Measurements from ENCODE around the gene CEP104. TPM values are rescaled to one million over a fixed set of nuclear protein-coding genes. Genes with fewer than 3 reads are reported as not detected.

CEP104 gene
- total and polyA plus RNA-seq, 10 of the 15 experiments (the other 5 are each of a cell fraction or from before 2014, with no cell fraction given): 7.2 to 34.8 (median 19.3) TPM

DNA sequence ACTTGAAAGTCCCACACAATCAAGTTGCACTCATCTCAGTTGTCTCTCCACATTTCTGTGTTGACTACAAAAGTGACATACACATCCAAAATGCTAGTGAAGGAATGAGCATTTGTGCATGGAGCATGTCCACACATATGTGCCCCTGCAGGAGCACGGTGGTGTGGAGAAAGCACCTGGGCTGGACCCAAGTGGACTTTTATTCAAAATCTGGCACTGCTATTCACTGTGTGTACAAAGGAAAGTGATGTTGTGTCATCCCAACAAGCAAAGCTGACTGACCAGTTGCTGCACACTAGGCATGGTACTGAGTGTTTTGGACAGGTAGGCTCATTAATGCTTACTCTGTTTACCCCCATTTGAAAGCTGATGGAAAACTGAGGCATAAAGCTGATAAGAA is 19.3 kb downstream of the CEP104 start:
- POLR2A ChIA-PET: no interaction called here
- WGBS (ENCODE audit: insufficient coverage, insufficient replicate concordance, low lambda C conversion rate, missing lambda C conversion rate): 100% methylated on average over 1 of the region's 1 CpG
- Histone ChIP-seq H4K20me1 (ENCODE audit: control insufficient read depth, insufficient read depth) (no peaks in the 10 kb centered on the region), H3K9ac (ENCODE audit: control insufficient read depth, insufficient read depth, low read length) (no peak overlapping the region), H3K4me3 (no peak overlapping the region), H3K27me3 (replicated peaks in 1 of 2; ENCODE audit: control insufficient read depth in 2 of 2, insufficient read depth in 2 of 2, low read length in 1 of 2) (no peaks in the 10 kb centered on the region), H3K36me3 (ENCODE audit: control insufficient read depth in 2 of 2, insufficient read depth in 2 of 2, low read length in 1 of 2) (peaks cover 0 to 15% of the 10 kb centered on the region in 2 experiments; a peak in 3 of 4 replicates), H3K4me1 (ENCODE audit: control insufficient read depth, insufficient read depth, low read length) (no peaks in the 10 kb centered on the region), H3K4me2 (ENCODE audit: control insufficient read depth, insufficient read depth) (no peak overlapping the region), H3K79me2 (ENCODE audit: control insufficient read depth, insufficient read depth, low read length) (no peaks in the 10 kb centered on the region), H3K27ac (ENCODE audit: control insufficient read depth, insufficient read depth) (no peak overlapping the region), H2AFZ (ENCODE audit: control insufficient read depth, low read depth, low read length) (no peak overlapping the region), H3K9me3 (replicated peaks; ENCODE audit: control insufficient read depth, insufficient read depth, low read length) (peaks cover 9% of the 10 kb centered on the region; the same call in 2 of the 3 replicates)
- FAIRE-seq (no peak), DNase-seq (ENCODE audit: low read depth, low spot score) (no peak), ATAC-seq (no peak)
- intact Hi-C loops (cut with micrococcal nuclease; ENCODE audit: unreplicated experiment): no loop called here
- TF ChIP-seq FOS (IDR thresholded peaks at IDR 0.05; ENCODE audit: borderline replicate concordance, extremely low read depth, insufficient read length) (no peak), YY1 (IDR thresholded peaks at IDR 0.05; ENCODE audit: low read depth, low read length) (no peak), NFXL1 (IDR thresholded peaks at IDR 0.05; ENCODE audit: borderline replicate concordance) (no peak), SRF (IDR thresholded peaks at IDR 0.05; ENCODE audit: low read depth in 2 of 2, low read length in 2 of 2) (no peak), EED (IDR thresholded peaks at IDR 0.05; ENCODE audit: low read depth) (no peak), RCOR1 (conservative IDR thresholded peaks at IDR 0.05; ENCODE audit: low read depth, low read length) (no peak), HDAC2 (IDR thresholded peaks at IDR 0.05) (no peak), RUNX3 (IDR thresholded peaks at IDR 0.05; ENCODE audit: low read length) (no peak), ZBTB40 (IDR thresholded peaks at IDR 0.05; ENCODE audit: borderline replicate concordance) (no peak), EGR1 (IDR thresholded peaks at IDR 0.05; ENCODE audit: borderline replicate concordance in 1 of 2, low read depth in 2 of 2, low read length in 2 of 2) (no peak), MEF2A (IDR thresholded peaks at IDR 0.05; ENCODE audit: insufficient read depth, low read depth, low read length) (no peak)
- TF ChIP-seq, protein P1, sequence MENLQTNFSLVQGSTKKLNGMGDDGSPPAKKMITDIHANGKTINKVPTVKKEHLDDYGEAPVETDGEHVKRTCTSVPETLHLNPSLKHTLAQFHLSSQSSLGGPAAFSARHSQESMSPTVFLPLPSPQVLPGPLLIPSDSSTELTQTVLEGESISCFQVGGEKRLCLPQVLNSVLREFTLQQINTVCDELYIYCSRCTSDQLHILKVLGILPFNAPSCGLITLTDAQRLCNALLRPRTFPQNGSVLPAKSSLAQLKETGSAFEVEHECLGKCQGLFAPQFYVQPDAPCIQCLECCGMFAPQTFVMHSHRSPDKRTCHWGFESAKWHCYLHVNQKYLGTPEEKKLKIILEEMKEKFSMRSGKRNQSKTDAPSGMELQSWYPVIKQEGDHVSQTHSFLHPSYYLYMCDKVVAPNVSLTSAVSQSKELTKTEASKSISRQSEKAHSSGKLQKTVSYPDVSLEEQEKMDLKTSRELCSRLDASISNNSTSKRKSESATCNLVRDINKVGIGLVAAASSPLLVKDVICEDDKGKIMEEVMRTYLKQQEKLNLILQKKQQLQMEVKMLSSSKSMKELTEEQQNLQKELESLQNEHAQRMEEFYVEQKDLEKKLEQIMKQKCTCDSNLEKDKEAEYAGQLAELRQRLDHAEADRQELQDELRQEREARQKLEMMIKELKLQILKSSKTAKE (IDR thresholded peaks at IDR 0.05; ENCODE audit: low read depth, poor library complexity, severe bottlenecking): no peak
- TF ChIP-seq, protein P2, sequence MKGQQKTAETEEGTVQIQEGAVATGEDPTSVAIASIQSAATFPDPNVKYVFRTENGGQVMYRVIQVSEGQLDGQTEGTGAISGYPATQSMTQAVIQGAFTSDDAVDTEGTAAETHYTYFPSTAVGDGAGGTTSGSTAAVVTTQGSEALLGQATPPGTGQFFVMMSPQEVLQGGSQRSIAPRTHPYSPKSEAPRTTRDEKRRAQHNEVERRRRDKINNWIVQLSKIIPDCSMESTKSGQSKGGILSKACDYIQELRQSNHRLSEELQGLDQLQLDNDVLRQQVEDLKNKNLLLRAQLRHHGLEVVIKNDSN (IDR thresholded peaks at IDR 0.05; ENCODE audit: borderline replicate concordance, extremely low read length, insufficient read depth, low read depth, low read length): no peak
- in situ Hi-C loops (cut with MboI): no loop called here
- SMC1A ChIA-PET (ENCODE audit: uncharacterized antibody, unreplicated experiment): no interaction called here
- CTCF ChIA-PET: no interaction called here
- BruUV-seq (replicated peaks): no TSS peak
- RAD21 ChIA-PET (ENCODE audit: unreplicated experiment): no interaction called here
